H1 (cell line): ENCODE results near the gene TNS1. TPM values are rescaled to one million over a fixed set of nuclear protein-coding genes. Genes with fewer than 3 reads are reported as not detected.

Source experiments
- CTCF ChIA-PET: fragments of 300-600 bp; sonication (Branson Sonifier 250); formaldehyde crosslinking; loops from one replicate; lab custom pipeline; 2021; ENCODE audit not compliant: partially characterized antibody; lab: Charles Lee
- POLR2A ChIA-PET: fragments of 300-600 bp; sonication (Branson Sonifier 250); formaldehyde crosslinking; loops from one replicate; lab custom pipeline; 2021; ENCODE audit warnings: inconsistent platforms; ENCODE audit not compliant: partially characterized antibody; lab: Charles Lee
- DNase-seq, 2 experiments: peaks; one replicate each; pipeline versions ENCODE4 v3.0.0 to v3.0.0-alpha.2; 2010 to 2022; ENCODE audit warnings: low spot score in 2 of 2, low read depth in 1 of 2, mixed read lengths in 1 of 2
- FAIRE-seq: peaks from 2 replicates; lab custom pipeline; 2011; peaks lifted over from hg19 to GRCh38; lab: Jason Lieb, UNC
- H2AFZ ChIP-seq: 2 replicates; pipeline ENCODE4 v1.8.1; 2012; ENCODE audit warnings: low read length, inconsistent platforms
- H2AK5ac ChIP-seq: 2 replicates; pipeline ENCODE4 v1.6.1; 2013; ENCODE audit warnings: low read depth, low read length
- H2BK120ac ChIP-seq: replicated peaks from 2 replicates; pipeline ENCODE3; 2013; ENCODE audit warnings: low read depth, low read length, inconsistent platforms
- H2BK12ac ChIP-seq: 2 replicates; pipeline ENCODE4 v1.6.1; 2013; ENCODE audit warnings: low read depth, low read length
- H2BK15ac ChIP-seq: 2 replicates; pipeline ENCODE4 v1.6.1; 2013; ENCODE audit warnings: low read length
- H2BK20ac ChIP-seq: 2 replicates; pipeline ENCODE4 v1.6.1; 2013; ENCODE audit warnings: low read length
- H2BK5ac ChIP-seq: 2 replicates; pipeline ENCODE4 v1.6.1; 2013; ENCODE audit warnings: low read depth, low read length
- H3K14ac ChIP-seq: 2 replicates; pipeline ENCODE4 v1.6.1; 2013; ENCODE audit warnings: inconsistent platforms; ENCODE audit not compliant: insufficient read length
- H3K18ac ChIP-seq: 2 replicates; pipeline ENCODE4 v1.6.1; 2013; ENCODE audit warnings: low read length; ENCODE audit errors: extremely low read depth
- H3K23ac ChIP-seq: 2 replicates; pipeline ENCODE4 v1.6.1; 2013; ENCODE audit warnings: inconsistent platforms; ENCODE audit not compliant: insufficient read length
- H3K23me2 ChIP-seq: 2 replicates; pipeline ENCODE4 v1.6.1; 2013; ENCODE audit warnings: low read depth, low read length
- H3K27ac ChIP-seq: 2 replicates; pipeline ENCODE4 v1.6.1; 2011; ENCODE audit warnings: low read depth, low read length, inconsistent platforms
- H3K27me3 ChIP-seq, 4 experiments: replicated peaks in 1 of 4; 1 replicate in 1 of 4; 2 replicates in 3 of 4; pipeline versions ENCODE4 v1.6.1 to v1.8.1; 2011 to 2013; ENCODE audit warnings: low read length in 3 of 4, mild to moderate bottlenecking in 3 of 4, inconsistent platforms in 2 of 4, mixed read lengths in 2 of 4, moderate library complexity in 1 of 4; ENCODE audit not compliant: control insufficient read depth in 3 of 4, insufficient read depth in 3 of 4; ENCODE audit errors: extremely low read depth in 1 of 4
- H3K36me3 ChIP-seq, 4 experiments: 2 replicates each; pipeline versions ENCODE4 v1.6.1 to v1.8.1; 2011 to 2013; ENCODE audit warnings: mild to moderate bottlenecking in 4 of 4, low read length in 3 of 4, moderate library complexity in 2 of 4, control low read depth in 1 of 4, inconsistent platforms in 1 of 4; ENCODE audit not compliant: insufficient read depth in 4 of 4, control insufficient read depth in 2 of 4
- H3K4ac ChIP-seq: replicated peaks from 2 replicates; pipeline ENCODE3; 2013; ENCODE audit warnings: low read length, low read depth, mixed read lengths, inconsistent platforms; ENCODE audit not compliant: insufficient read length
- H3K4me1 ChIP-seq, 4 experiments: replicated peaks in 1 of 4; 1 replicate in 1 of 4; 2 replicates in 3 of 4; pipeline versions ENCODE4 v1.6.1 to v1.8.1; 2011 to 2013; ENCODE audit warnings: low read length in 3 of 4, inconsistent platforms in 2 of 4, mixed read lengths in 1 of 4; ENCODE audit not compliant: insufficient read depth in 4 of 4, control insufficient read depth in 3 of 4
- H3K4me2 ChIP-seq, 2 experiments: 2 replicates each; pipeline versions ENCODE4 v1.6.1 to v1.8.1; 2011 to 2013; ENCODE audit warnings: low read depth in 2 of 2, low read length in 2 of 2, control low read depth in 1 of 2, inconsistent platforms in 1 of 2, mild to moderate bottlenecking in 1 of 2; ENCODE audit not compliant: insufficient read depth in 1 of 2
- H3K4me3 ChIP-seq, 4 experiments: fragments of 200-600, 300-600 bp in 1 of 4; sonication (generic), shearing (Covaris generic), sonication (Bioruptor Twin) in 1 of 4; 2 replicates each; pipeline versions ENCODE4 v1.5.1 to v1.8.1; 2011 to 2016; ENCODE audit warnings: low read length in 4 of 4, low read depth in 3 of 4, control low read depth in 2 of 4, inconsistent platforms in 2 of 4, mild to moderate bottlenecking in 2 of 4, mixed read lengths in 1 of 4, moderate library complexity in 1 of 4; ENCODE audit not compliant: insufficient read depth in 2 of 4; ENCODE audit errors: extremely low read depth in 1 of 4
- H3K56ac ChIP-seq: replicated peaks from 2 replicates; pipeline ENCODE3; 2013; ENCODE audit warnings: low read depth, mild to moderate bottlenecking, mixed read lengths, low read length, inconsistent platforms; ENCODE audit not compliant: insufficient read length
- H3K79me1 ChIP-seq: 2 replicates; pipeline ENCODE4 v1.6.1; 2013; ENCODE audit warnings: low read depth, low read length, control low read depth
- H3K79me2 ChIP-seq, 2 experiments: 2 replicates each; pipeline versions ENCODE4 v1.6.1 to v1.8.1; 2012 to 2013; ENCODE audit warnings: low read length in 2 of 2, mild to moderate bottlenecking in 2 of 2, inconsistent platforms in 1 of 2; ENCODE audit not compliant: insufficient read depth in 2 of 2, control insufficient read depth in 1 of 2
- H3K9ac ChIP-seq, 4 experiments: replicated peaks in 1 of 4; 1 replicate in 1 of 4; 2 replicates in 3 of 4; pipeline versions ENCODE4 v1.6.1 to v1.8.1; 2011 to 2013; ENCODE audit warnings: low read depth in 3 of 4, low read length in 3 of 4, control low read depth in 2 of 4, mild to moderate bottlenecking in 2 of 4, moderate library complexity in 2 of 4, inconsistent platforms in 1 of 4; ENCODE audit errors: extremely low read depth in 1 of 4
- H3K9me3 ChIP-seq, 2 experiments: 2 replicates each; pipeline versions ENCODE4 v1.6.1 to v1.8.1; 2012 to 2013; ENCODE audit warnings: mild to moderate bottlenecking in 2 of 2, moderate library complexity in 2 of 2, control low read depth in 1 of 2, inconsistent platforms in 1 of 2, low read depth in 1 of 2, low read length in 1 of 2, mixed read lengths in 1 of 2; ENCODE audit not compliant: insufficient read depth in 2 of 2
- H4K20me1 ChIP-seq, 2 experiments: replicated peaks in 1 of 2; 2 replicates each; pipeline versions ENCODE3 to v1.8.1; 2011 to 2013; ENCODE audit warnings: inconsistent platforms in 2 of 2, low read length in 2 of 2, mild to moderate bottlenecking in 1 of 2; ENCODE audit not compliant: insufficient read depth in 2 of 2, control insufficient read depth in 1 of 2
- H4K5ac ChIP-seq: 2 replicates; pipeline ENCODE4 v1.6.1; 2013; ENCODE audit warnings: low read length, low read depth, mixed read lengths, inconsistent platforms; ENCODE audit not compliant: insufficient read length
- H4K8ac ChIP-seq: 2 replicates; pipeline ENCODE4 v1.8.0; 2013; ENCODE audit warnings: mild to moderate bottlenecking, moderate library complexity, low read length, inconsistent platforms; ENCODE audit not compliant: insufficient read depth; ENCODE audit errors: extremely low read depth
- H4K91ac ChIP-seq: replicated peaks from 2 replicates; pipeline ENCODE3; 2013; ENCODE audit warnings: low read length, mixed read lengths, inconsistent platforms; ENCODE audit not compliant: insufficient read length
- CBX5 ChIP-seq: fragments of 300-800, 300-1000 bp; sonication (generic); IDR thresholded peaks from 2 replicates; pipeline ENCODE4 v1.7.1; 2016; ENCODE audit warnings: antibody characterized with exemption, low read length, low read depth
- E2F6 ChIP-seq: IDR thresholded peaks from 2 replicates; pipeline ENCODE4 v1.6.1; 2012; ENCODE audit warnings: inconsistent platforms
- MAFK ChIP-seq: IDR thresholded peaks from 2 replicates; pipeline ENCODE4 v1.6.1; 2012; ENCODE audit warnings: low read depth, mild to moderate bottlenecking, improper control_type of control experiment, low read length
- POU5F1 ChIP-seq: IDR thresholded peaks from 2 replicates; pipeline ENCODE4 v1.6.1; 2011; ENCODE audit warnings: low read depth, mild to moderate bottlenecking, low read length, moderate library complexity
- RXRA ChIP-seq: IDR thresholded peaks from 2 replicates; pipeline ENCODE4 v1.6.1; 2011; ENCODE audit warnings: low read depth, mild to moderate bottlenecking, low read length, moderate library complexity; ENCODE audit not compliant: insufficient read depth
- SIX5 ChIP-seq: IDR thresholded peaks from 2 replicates; pipeline ENCODE4 v1.6.1; 2011; ENCODE audit warnings: mild to moderate bottlenecking, low read depth, low read length
- SRF ChIP-seq: IDR thresholded peaks from 2 replicates; pipeline ENCODE4 v1.6.1; 2011; ENCODE audit warnings: mild to moderate bottlenecking, low read depth, low read length, moderate library complexity
- TBP ChIP-seq: IDR thresholded peaks from 2 replicates; pipeline ENCODE4 v1.6.1; 2011; ENCODE audit warnings: low read depth, low read length, improper control_type of control experiment
- WGBS, 2 experiments: shearing (Covaris generic) in 1 of 2; methylation state at CpG; one replicate each; pipeline versions ENCODE4 v1.1.6 to v1.1.7; 2013 to 2015; ENCODE audit warnings: low lambda C conversion rate in 2 of 2, mixed read lengths in 2 of 2, inconsistent platforms in 1 of 2, low coverage in 1 of 2, missing lambda C conversion rate in 1 of 2; ENCODE audit not compliant: insufficient replicate concordance in 2 of 2, insufficient coverage in 1 of 2, insufficient read length in 1 of 2; ENCODE audit errors: extremely low coverage in 1 of 2, missing lambda C conversion rate in 1 of 2; 5-methylcytosine and 5-hydroxymethylcytosine counted together
- polyA plus RNA-seq, 7 experiments: library from polyadenylated mRNA; depleted of rRNA in 3 of 7; stranded (reverse) in 5 of 7; unstranded in 2 of 7; fragments of >200 nt in 5 of 7; fragments of 200-250 nt in 2 of 7; gene quantifications; 1 replicate in 5 of 7; 2 replicates in 1 of 7; 4 replicates in 1 of 7; pipeline versions ENCODE4 v1.2.1 to v1.2.3, GENCODE V29; 2011 to 2013; ENCODE audit warnings: missing spikeins in 2 of 7, mixed read lengths in 2 of 7
- total RNA-seq: library from RNA; stranded (reverse); fragmentation: NEBNext Ultra II Directional; extraction: Animal tissue kit (Norgen Biotek cat#: 25700); gene quantifications from 2 replicates; pipeline ENCODE4 v1.2.1, GENCODE V29; 2021
- TF ChIP-seq, protein P1 (sequence below): IDR thresholded peaks from 2 replicates; pipeline ENCODE4 v1.6.1; 2012; ENCODE audit warnings: inconsistent platforms

The TNS1 gene
- total and polyA plus RNA-seq, 2 of the 8 experiments (the other 6 are each of a cell fraction or from before 2014, with no cell fraction given): 1.5 to 5.1 TPM

DNA sequence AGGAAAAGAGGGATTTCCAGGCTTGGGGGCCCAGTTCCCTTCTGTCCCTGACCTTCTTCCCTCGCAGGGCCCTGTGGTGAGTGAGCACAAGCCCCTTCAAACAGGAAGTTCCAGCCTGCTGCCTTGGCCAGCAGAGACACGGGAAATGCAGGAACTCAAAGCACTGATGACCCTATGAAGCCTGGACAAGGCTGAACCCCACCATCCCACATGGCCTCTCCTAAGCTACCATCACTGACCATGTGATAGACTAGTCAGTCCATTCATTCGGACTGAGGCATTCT, 196.4 kb downstream of the TNS1 start:
- Histone ChIP-seq H3K9ac (no peak overlapping the region), H4K5ac (no peak overlapping the region), H4K91ac (no peak overlapping the region), H4K8ac (no peak overlapping the region), H3K79me1 (no peaks in the 10 kb centered on the region; the same call in 1 of the 2 replicates), H4K20me1 (peaks cover 0 to 5% of the 10 kb centered on the region in 2 experiments), H3K4me3 (no peak overlapping the region), H3K79me2 (no peaks in the 10 kb centered on the region), H2BK5ac (no peak overlapping the region), H2AFZ (no peak overlapping the region), H3K27ac (no peak overlapping the region), H2BK12ac (no peak overlapping the region), H3K4me1 (no peaks in the 10 kb centered on the region), H3K4ac (no peak overlapping the region), H3K36me3 (no peaks in the 10 kb centered on the region), H2BK20ac (no peak overlapping the region), H3K56ac (no peak overlapping the region), H3K27me3 (no peaks in the 10 kb centered on the region), H2BK120ac (no peak overlapping the region), H3K18ac (no peak overlapping the region), H2BK15ac (no peak overlapping the region), H3K14ac (no peak overlapping the region), H2AK5ac (no peak overlapping the region), H3K23me2 (peaks cover 8% of the 10 kb centered on the region), H3K9me3 (no peaks in the 10 kb centered on the region), H3K4me2 (no peak overlapping the region), H3K23ac (no peak overlapping the region)
- ChIA-PET CTCF (interaction anchor here (1.5 to 30.4 kb wide), 7 partner anchors 13 to 181 kb away, joined by 3 to 759 read pairs (median 10); no protein-coding TSS in a partner anchor), POLR2A (no interaction called here)
- DNase-seq: no peak
- WGBS, 2 experiments: 84% methylated on average over 3 of the region's 3 CpGs; no CpG with 5 or more reads in 1 of the 2 experiments
- no peak for FAIRE-seq
- TF ChIP-seq RXRA (no peak), TBP (no peak), POU5F1 (no peak), CBX5 (no peak), E2F6 (no peak), SRF (no peak), SIX5 (no peak), MAFK (no peak)
- TF ChIP-seq, protein P1, sequence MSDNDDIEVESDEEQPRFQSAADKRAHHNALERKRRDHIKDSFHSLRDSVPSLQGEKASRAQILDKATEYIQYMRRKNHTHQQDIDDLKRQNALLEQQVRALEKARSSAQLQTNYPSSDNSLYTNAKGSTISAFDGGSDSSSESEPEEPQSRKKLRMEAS: no peak
